Measurements from ENCODE around the gene CLK4.
A peak's percentile ranks its signal among the peaks of the same experiment; 100 is the strongest.

The CLK4 gene

DNA sequence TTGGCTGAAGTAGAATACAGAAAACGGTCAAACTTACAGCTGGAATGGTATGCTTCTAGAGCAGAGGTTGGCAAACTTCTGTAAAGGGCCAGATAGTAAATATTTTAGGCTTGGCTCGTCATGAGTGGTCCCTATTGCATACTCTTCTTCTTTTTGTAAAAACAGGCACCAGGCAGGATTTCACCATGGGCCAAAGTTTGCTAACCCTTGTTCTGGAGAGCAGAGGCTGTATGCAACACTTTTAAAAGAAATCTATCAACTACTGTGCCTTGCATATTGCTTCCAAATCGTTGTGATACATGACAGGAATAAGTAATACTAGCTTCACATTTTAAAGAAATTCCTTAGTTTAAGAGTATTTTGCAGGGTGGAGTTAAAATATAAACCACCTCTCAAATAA lies 21.1 kb downstream of the CLK4 start:
- DNase-seq (ENCODE audit: insufficient read length, low spot score) = no peak
- FAIRE-seq = no peak
- TF ChIP-seq, protein P1, sequence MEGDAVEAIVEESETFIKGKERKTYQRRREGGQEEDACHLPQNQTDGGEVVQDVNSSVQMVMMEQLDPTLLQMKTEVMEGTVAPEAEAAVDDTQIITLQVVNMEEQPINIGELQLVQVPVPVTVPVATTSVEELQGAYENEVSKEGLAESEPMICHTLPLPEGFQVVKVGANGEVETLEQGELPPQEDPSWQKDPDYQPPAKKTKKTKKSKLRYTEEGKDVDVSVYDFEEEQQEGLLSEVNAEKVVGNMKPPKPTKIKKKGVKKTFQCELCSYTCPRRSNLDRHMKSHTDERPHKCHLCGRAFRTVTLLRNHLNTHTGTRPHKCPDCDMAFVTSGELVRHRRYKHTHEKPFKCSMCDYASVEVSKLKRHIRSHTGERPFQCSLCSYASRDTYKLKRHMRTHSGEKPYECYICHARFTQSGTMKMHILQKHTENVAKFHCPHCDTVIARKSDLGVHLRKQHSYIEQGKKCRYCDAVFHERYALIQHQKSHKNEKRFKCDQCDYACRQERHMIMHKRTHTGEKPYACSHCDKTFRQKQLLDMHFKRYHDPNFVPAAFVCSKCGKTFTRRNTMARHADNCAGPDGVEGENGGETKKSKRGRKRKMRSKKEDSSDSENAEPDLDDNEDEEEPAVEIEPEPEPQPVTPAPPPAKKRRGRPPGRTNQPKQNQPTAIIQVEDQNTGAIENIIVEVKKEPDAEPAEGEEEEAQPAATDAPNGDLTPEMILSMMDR (IDR thresholded peaks at IDR 0.05; ENCODE audit: insufficient read depth, missing control alignments) = no peak

DNA sequence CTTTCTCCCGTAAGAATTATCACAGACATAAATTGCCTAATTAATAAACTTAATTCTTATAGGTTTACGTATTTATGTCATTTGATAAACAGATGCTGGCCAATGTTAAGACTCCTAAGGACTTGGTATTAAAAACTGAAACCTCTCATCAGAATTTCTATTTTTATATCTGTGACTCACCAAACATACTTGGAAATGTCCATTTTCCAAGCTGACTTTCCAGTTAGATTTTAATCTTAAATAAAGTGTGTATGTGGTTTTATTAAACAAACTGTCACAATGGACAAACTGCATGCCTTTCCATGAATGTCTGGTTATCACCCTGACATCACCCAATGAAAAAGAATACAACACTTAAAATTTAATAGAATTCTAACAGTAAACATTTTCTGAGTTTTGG lies 24.1 kb downstream of the CLK4 start:
- DNase-seq (ENCODE audit: insufficient read length, low spot score) (no peak), FAIRE-seq (no peak)
- TF ChIP-seq, protein P1 (IDR thresholded peaks at IDR 0.05; ENCODE audit: insufficient read depth, missing control alignments) = no peak

DNA sequence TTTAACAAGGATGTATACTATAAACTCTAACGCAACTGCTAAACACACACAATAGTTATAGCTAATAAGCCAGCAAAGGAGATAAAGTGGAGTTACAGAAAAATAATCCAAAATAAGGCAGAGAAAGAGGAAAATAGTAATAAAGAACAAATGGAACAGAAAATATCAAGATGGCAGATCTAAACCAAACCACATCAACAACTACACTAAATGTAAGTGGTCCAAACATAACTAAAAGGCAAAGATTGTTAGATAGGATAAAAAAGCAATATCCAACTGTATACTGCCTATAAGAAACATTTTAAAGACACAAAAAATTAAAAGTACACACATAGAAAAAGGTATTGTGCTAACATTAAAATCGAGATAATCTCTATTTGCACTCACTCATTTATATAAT lies 31.1 kb downstream of the CLK4 start:
- DNase-seq (ENCODE audit: insufficient read length, low spot score) = no peak
- no peak for FAIRE-seq
- TF ChIP-seq, protein P1 (IDR thresholded peaks at IDR 0.05; ENCODE audit: insufficient read depth, missing control alignments) = no peak

DNA sequence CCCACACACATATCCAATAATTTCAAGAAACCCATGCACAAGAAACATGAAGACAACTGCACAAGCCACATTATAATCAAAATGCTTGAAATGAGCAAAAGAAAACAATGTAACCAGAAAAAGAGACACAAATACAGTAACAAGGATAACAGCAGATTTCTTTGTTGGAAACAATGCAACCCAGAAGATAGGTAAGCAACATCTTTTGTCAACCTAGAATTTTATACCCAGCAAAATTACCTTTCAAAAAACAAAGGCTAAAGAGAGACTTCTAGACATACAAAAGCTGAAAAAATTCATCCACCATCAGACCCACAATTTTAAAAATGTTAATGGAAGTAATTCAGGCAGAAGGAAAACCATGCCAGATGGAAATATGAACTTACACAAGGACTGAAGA lies 31.7 kb downstream of the CLK4 start:
- FAIRE-seq = no peak

DNA sequence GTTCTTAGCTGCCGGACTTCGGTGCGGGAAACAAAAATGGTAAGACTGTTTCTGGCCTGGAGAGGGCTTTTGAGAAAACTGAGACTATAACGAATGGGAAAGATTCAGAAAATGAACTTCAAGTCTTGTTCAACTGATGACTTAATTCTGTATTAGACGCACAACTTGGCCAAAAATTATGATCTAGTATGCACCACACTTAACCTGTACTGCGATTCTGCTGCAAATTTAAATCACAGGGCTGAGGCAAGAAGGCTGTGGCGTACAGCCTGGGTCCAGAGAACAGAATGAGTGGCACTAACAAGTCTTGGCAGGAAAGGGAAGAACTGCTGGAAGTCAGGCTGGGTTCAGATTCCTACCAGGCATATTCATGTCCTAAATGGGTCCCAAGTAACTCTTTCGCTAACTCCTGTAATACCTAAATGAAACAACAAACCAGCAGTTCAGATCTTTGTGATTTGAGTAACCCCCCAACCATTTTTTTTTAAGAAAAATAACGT lies 35.9 kb downstream of the CLK4 start:
- FAIRE-seq (peak; percentile 46), DNase-seq (ENCODE audit: insufficient read length, low spot score) (no peak)
- TF ChIP-seq, protein P1 (IDR thresholded peaks at IDR 0.05; ENCODE audit: insufficient read depth, missing control alignments) = no peak

More for the DNA sequence above, 31.7 kb downstream of the CLK4 start:
- TF ChIP-seq, protein P1 (IDR thresholded peaks at IDR 0.05; ENCODE audit: insufficient read depth, missing control alignments) = no peak
- no peak for DNase-seq (ENCODE audit: insufficient read length, low spot score)

DNA sequence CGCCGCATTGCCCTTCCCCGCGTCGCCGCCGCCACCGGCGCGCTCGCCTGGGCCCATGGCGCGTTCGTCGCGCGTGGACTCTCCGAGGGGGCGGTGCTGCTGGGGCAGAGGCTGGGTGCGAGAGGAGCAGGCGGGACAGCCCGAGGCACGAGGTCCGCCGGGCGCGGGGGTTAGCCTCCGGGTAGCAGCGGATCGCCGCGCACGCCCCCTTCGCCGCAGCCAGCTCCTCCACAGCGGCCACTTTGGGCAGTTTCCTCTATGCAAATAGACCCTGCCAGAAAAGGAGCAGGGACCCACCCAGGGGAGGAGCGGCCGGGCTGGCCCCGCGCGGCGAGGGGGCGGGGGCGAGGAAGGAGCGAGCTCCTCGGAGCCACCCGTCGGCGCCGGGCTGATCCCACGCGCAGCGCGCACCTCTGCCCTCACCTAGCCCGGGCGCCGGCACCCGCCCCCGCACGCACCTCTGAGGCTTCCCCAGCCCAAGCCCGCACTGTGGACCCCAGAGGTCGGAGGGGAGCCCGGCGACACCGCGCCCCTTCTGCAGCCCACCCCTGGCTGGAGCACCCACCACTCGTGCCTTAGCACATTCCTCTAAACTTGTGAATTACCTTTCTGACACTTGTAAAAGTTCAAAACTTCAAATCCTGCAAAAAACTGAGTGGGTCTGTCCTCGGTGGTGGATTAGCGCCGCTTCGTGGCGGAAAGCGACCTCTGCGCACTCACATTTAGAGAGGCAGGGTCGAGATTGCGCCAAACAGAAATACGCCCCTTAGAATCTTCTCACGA lies 36.5 kb downstream of the CLK4 start, which contains the start of gene COL23A1:
COL23A1 (minus strand) TSS at position 253 of the 783 bp plus-strand sequence.
- no peak for FAIRE-seq
- peak; percentile 53 for DNase-seq (ENCODE audit: insufficient read length, low spot score)
- TF ChIP-seq, protein P1 (IDR thresholded peaks at IDR 0.05; ENCODE audit: insufficient read depth, missing control alignments) = peak; percentile 78

Data from D721Med (cell line).